HepG2 (cell line): Measurements from ENCODE around the gene PRR36. TPM values are rescaled to one million over a fixed set of nuclear protein-coding genes. Genes with fewer than 3 reads are reported as not detected.

Source experiments
- ADNP ChIP-seq: sonication (generic); formaldehyde crosslinking; IDR thresholded peaks from 2 replicates; pipeline ENCODE4 v1.4.0; 2020; ENCODE audit warnings: missing genetic modification reagents
- BRF2 ChIP-seq: sonication (generic); formaldehyde crosslinking; IDR thresholded peaks from 2 replicates; pipeline ENCODE4 v1.8.1; 2022; ENCODE audit warnings: mild to moderate bottlenecking, missing genetic modification reagents
- KMT2A ChIP-seq: sonication (generic); formaldehyde crosslinking; IDR thresholded peaks from 2 replicates; pipeline ENCODE4 v1.4.0; 2020; ENCODE audit warnings: missing genetic modification reagents
- NKX3-1 ChIP-seq: sonication (generic); formaldehyde crosslinking; IDR thresholded peaks from 2 replicates; pipeline ENCODE4 v1.5.0; 2020; ENCODE audit warnings: missing genetic modification reagents
- PRMT3 ChIP-seq: sonication (generic); formaldehyde crosslinking; IDR thresholded peaks from 2 replicates; pipeline ENCODE4 v1.8.1; 2022; ENCODE audit warnings: low read depth, mild to moderate bottlenecking, moderate library complexity, missing genetic modification reagents, borderline replicate concordance
- RBM39 ChIP-seq: fragments of 200-400 bp; formaldehyde crosslinking; IDR thresholded peaks from one replicate; pipeline ENCODE4 v1.6.1; 2018; ENCODE audit warnings: antibody characterized with exemption, mild to moderate bottlenecking, low read depth, low read length; ENCODE audit not compliant: poor library complexity, severe bottlenecking
- THAP11 ChIP-seq: IDR thresholded peaks from 2 replicates; pipeline ENCODE4 v1.6.1; 2016; ENCODE audit warnings: missing biosample characterization, missing genetic modification reagents
- U2AF2 ChIP-seq: fragments of 200-400 bp; formaldehyde crosslinking; IDR thresholded peaks from 2 replicates; pipeline ENCODE4 v1.6.1; 2017; ENCODE audit warnings: low read depth, mild to moderate bottlenecking, low read length
- ZFAT ChIP-seq: sonication (generic); formaldehyde crosslinking; conservative IDR thresholded peaks from 2 replicates; pipeline ENCODE4 v1.8.1; 2023; ENCODE audit warnings: missing genetic modification reagents, inconsistent platforms
- ZNF251 ChIP-seq: sonication (generic); formaldehyde crosslinking; IDR thresholded peaks from 2 replicates; pipeline ENCODE4 v1.9.0; 2021; ENCODE audit warnings: mild to moderate bottlenecking, missing genetic modification reagents
- ZNF605 ChIP-seq: sonication (generic); formaldehyde crosslinking; IDR thresholded peaks from 2 replicates; pipeline ENCODE4 v1.8.0; 2022; ENCODE audit warnings: mild to moderate bottlenecking, missing genetic modification reagents
- ZNF687 ChIP-seq: sonication (generic); formaldehyde crosslinking; IDR thresholded peaks from 2 replicates; pipeline ENCODE4 v1.5.1; 2020; ENCODE audit warnings: mild to moderate bottlenecking, missing genetic modification reagents, moderate library complexity
- ZNF782 ChIP-seq: sonication (generic); formaldehyde crosslinking; IDR thresholded peaks from 2 replicates; pipeline ENCODE4 v1.4.0; 2020; ENCODE audit warnings: missing genetic modification reagents, mild to moderate bottlenecking, borderline replicate concordance
- polyA plus RNA-seq, 8 experiments: library from polyadenylated mRNA; depleted of rRNA in 3 of 8; stranded (reverse) in 7 of 8; unstranded in 1 of 8; fragments of >200 nt; fragmentation: Illumina TruSeq in 4 of 8; extraction: Trizol in 4 of 8; gene quantifications; 2 replicates each; pipeline versions ENCODE4 v1.2.1 to v1.2.3, GENCODE V29; 2011 to 2016; ENCODE audit warnings: low read depth in 4 of 8, missing spikeins in 1 of 8, mixed read lengths in 1 of 8; ENCODE audit not compliant: insufficient read depth in 1 of 8
- total RNA-seq, 5 experiments: library from RNA; depleted of rRNA; stranded (reverse); fragments of >200 nt; fragmentation: Illumina TruSeq; extraction: Trizol; gene quantifications; 2 replicates each; pipeline ENCODE4 v1.2.3, GENCODE V29; 2016; ENCODE audit warnings: low read depth in 1 of 5
- TF ChIP-seq, protein P1 (sequence below): sonication (generic); formaldehyde crosslinking; IDR thresholded peaks from 2 replicates; pipeline ENCODE4 v1.4.0; 2020; ENCODE audit warnings: mild to moderate bottlenecking, missing genetic modification reagents
- TF ChIP-seq, protein P2 (sequence below): sonication (generic); formaldehyde crosslinking; IDR thresholded peaks from 2 replicates; pipeline ENCODE4 v1.8.0; 2022; ENCODE audit warnings: missing genetic modification reagents, mild to moderate bottlenecking, inconsistent platforms, borderline replicate concordance

Gene PRR36
- total and polyA plus RNA-seq, 2 of the 13 experiments (the other 11 are each of a cell fraction or from before 2014, with no cell fraction given) = 0.07 to 0.17 TPM

DNA sequence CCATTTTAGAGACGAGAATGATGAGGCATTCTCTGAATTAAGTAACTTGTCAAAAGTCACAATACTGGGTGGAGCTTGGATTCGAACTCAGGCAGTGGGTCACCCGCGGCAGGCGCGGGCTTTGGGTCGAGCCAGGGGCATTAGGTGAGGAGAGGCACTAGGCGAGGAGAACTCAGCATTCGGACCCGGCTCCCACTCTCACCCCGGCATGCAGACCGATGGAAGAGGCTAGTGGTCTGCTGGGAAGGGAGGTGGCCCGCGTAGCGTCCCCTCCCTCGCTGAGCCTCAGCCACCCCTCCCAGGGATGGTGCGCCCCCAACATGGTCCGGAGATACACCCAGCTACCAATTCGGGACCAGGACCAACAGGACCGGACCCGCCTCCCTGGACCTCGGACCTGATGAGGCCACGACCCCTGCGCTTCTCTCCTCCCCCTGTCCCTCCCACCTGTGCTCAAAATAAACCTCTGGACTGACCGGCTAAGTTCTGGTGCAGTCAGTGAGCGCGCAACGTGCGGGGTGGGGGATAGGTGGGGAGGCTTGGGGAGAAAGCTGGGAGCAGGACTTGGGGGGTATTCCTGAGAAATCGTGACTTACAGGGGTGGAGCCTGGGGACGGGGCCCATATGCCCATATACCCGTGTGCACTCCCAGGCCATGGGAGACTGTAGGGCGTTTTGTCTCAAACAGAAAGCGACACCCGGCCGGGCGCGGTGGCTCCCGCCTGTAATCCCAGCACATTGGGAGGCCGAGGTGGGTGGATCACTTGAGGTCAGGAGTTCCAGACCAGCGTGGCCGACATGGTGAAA, 44.6 kb upstream of the PRR36 start (continued):
- TF ChIP-seq U2AF2 (no peak), ZNF605 (no peak), KMT2A (CRISPR knock-in tag) (no peak), ZFAT (CRISPR knock-in tag) (no peak), ADNP (no peak), ZNF687 (peak; percentile 66), BRF2 (CRISPR knock-in tag) (no peak), NKX3-1 (CRISPR knock-in tag) (no peak), ZNF782 (CRISPR knock-in tag) (no peak), ZNF251 (no peak), PRMT3 (CRISPR knock-in tag) (no peak), THAP11 (CRISPR knock-in tag) (peak; percentile 21; the same call in 1 of the 2 replicates), RBM39 (peak; percentile 75)
- TF ChIP-seq, protein P1, sequence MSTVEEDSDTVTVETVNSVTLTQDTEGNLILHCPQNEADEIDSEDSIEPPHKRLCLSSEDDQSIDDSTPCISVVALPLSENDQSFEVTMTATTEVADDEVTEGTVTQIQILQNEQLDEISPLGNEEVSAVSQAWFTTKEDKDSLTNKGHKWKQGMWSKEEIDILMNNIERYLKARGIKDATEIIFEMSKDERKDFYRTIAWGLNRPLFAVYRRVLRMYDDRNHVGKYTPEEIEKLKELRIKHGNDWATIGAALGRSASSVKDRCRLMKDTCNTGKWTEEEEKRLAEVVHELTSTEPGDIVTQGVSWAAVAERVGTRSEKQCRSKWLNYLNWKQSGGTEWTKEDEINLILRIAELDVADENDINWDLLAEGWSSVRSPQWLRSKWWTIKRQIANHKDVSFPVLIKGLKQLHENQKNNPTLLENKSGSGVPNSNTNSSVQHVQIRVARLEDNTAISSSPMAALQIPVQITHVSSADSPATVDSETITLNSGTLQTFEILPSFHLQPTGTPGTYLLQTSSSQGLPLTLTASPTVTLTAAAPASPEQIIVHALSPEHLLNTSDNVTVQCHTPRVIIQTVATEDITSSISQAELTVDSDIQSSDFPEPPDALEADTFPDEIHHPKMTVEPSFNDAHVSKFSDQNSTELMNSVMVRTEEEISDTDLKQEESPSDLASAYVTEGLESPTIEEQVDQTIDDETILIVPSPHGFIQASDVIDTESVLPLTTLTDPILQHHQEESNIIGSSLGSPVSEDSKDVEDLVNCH = no peak
- TF ChIP-seq, protein P2, sequence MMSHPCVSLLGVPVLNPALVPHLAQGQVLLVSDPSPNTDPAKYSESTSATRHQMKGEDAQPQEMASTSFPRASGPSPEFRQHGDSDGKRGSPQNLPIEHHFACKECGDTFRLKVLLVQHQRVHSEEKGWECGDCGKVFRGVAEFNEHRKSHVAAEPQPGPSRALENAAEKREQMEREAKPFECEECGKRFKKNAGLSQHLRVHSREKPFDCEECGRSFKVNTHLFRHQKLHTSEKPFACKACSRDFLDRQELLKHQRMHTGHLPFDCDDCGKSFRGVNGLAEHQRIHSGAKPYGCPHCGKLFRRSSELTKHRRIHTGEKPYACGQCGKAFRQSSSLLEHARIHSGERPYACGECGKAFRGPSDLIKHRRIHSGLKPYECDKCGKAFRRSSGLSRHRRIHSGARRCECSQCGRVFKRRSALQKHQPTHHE = no peak
